HFF-Myc (cell line): ENCODE results near the gene CTTN.

Source experiments
- DNase-seq: peaks from one replicate; pipeline ENCODE4 v3.0.0-alpha.2; 2011; ENCODE audit warnings: low read depth; ENCODE audit errors: extremely low read depth
- H3K4me3 ChIP-seq: replicated peaks from 2 replicates; pipeline ENCODE4 v1.5.1; 2011; ENCODE audit warnings: low read depth, mild to moderate bottlenecking, control low read depth, low read length
- TF ChIP-seq, protein P1 (sequence below): IDR thresholded peaks from 2 replicates; pipeline ENCODE4 v1.5.1; 2012; ENCODE audit warnings: mild to moderate bottlenecking, low read depth, low read length, control low read depth; ENCODE audit errors: missing control alignments

The CTTN gene

DNA sequence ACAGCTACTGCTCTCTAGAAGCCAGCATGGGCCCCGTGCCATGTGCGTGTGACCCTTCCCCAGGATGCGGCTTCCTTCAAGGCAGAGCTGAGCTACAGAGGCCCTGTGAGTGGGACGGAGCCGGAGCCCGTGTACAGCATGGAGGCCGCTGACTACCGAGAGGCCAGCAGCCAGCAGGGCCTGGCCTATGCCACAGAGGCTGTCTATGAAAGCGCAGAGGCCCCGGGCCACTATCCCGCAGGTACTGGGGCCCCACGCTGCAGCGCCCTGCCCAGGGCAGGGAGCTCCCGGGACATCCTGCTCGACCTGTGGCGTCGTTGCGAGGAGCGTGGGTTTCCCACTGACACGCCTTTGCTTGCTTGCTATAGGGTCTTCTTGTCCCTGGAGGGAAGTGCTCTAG is 34.7 kb downstream of the CTTN start:
- no peak for DNase-seq
- TF ChIP-seq, protein P1, sequence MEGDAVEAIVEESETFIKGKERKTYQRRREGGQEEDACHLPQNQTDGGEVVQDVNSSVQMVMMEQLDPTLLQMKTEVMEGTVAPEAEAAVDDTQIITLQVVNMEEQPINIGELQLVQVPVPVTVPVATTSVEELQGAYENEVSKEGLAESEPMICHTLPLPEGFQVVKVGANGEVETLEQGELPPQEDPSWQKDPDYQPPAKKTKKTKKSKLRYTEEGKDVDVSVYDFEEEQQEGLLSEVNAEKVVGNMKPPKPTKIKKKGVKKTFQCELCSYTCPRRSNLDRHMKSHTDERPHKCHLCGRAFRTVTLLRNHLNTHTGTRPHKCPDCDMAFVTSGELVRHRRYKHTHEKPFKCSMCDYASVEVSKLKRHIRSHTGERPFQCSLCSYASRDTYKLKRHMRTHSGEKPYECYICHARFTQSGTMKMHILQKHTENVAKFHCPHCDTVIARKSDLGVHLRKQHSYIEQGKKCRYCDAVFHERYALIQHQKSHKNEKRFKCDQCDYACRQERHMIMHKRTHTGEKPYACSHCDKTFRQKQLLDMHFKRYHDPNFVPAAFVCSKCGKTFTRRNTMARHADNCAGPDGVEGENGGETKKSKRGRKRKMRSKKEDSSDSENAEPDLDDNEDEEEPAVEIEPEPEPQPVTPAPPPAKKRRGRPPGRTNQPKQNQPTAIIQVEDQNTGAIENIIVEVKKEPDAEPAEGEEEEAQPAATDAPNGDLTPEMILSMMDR, result no peak
- H3K4me3 ChIP-seq, result no peak overlapping the region

DNA sequence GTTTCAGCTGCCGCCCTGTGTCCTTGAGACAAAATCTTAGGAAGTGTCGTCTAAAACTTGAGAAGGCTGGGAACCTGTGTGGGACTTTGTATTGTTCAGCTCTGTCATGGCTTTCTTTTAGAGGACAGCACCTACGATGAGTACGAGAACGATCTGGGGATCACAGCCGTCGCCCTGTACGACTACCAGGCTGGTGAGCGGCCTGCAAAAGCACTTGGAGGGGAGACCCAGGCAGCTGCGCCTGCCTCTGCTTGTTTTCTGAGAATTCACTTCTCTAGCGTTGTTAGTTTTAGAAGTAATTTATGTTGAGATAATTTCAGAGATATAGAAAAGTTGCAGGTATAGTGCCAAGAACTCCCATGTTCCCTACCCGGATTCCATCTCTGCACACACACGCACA is 35.2 kb downstream of the CTTN start:
- TF ChIP-seq, protein P1, result no peak
- no peak overlapping the region for H3K4me3 ChIP-seq
- DNase-seq, result no peak

- no peak overlapping the region for H3K4me3 ChIP-seq
- no peak for DNase-seq
- TF ChIP-seq, protein P1, result no peak
These were observed 35.9 kb downstream of the CTTN start for GRCh38 chr11:70433966-70434812.

DNA sequence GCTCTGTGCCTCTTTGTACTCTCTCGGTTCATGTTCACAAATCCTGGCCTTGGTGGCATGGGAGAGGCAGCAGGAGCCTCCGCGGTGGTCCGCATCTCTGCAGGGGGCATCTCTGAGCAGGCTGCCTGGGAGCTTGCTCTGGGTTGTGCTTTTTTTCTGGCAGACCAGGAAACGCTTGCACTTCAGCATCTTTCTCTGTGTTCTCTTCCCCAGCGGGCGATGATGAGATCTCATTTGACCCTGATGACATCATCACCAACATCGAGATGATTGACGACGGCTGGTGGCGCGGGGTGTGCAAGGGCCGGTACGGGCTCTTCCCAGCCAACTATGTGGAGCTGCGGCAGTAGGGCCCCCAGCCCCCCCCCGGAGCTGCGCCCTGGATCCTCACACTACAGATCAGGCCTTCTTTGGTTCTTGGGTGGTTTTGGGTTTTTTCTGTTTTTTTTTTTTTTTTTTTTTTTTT is 36.5 kb downstream of the CTTN start:
- TF ChIP-seq, protein P1, result no peak
- H3K4me3 ChIP-seq, result no peak overlapping the region
- no peak for DNase-seq

GRCh38 chr11:70435361-70435760 is 37.0 kb downstream of the CTTN start:
- no peak for DNase-seq
- H3K4me3 ChIP-seq, result no peak overlapping the region
- TF ChIP-seq, protein P1, result no peak

DNA sequence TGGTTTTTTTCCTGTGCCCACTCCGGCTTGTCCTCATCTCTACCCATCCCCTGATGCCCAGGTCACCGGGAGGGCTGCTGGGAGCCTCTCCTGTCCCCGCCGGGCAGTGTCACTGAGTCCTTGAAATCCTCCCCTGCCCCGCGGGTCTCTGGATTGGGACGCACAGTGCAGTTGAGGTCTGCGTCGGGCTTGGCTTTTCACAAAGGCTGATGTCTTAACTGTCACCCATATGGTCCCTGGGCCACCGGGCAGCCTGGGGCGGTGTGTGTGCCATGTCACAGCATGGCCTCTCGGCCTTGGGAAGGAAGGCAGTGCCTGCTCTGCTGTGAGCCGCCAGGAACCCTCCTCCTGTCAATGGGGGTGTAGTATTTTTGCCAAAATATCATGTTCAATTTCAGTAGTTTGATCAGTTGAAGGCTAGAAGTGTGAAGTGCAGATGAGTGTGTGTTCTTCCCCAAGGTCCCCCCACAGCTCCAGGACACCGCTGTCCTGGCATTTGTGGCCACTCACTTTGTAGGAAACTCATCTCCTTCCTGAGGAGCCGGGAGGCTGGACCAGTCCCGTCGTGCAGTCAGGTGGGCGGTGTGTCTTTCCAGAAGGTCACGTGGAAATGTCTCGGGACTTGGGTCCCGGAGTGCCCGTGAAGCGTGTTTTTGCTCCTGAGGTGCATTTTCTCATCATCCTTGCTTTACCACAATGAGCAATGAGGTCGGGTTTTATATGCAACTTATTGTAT is 37.6 kb downstream of the CTTN start:
- TF ChIP-seq, protein P1, result no peak
- no peak overlapping the region for H3K4me3 ChIP-seq
- DNase-seq, result no peak
